ENCODE data around the gene ANKRD66.

DNA sequence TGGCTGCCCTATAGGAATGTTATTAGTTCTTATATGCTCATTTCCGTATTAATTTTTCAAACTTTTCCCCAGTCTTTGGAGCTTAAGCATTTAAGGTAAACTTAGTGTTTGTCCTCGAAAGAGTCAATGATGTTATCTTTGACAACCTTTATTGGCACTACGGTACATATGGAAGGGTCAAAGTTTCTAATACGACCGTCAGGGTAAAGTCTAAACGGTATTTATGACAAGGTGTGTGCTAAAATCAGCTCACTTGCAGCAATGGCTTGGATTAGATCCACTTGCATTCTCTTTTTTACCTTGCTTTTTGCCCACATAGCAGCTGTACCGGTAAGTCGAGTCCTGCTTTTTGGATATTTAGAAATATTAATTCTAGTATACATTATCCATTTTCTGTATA, 46.4 kb downstream of the ANKRD66 start, which contains the start of gene MEP1A:
- TF ChIP-seq, protein P1, sequence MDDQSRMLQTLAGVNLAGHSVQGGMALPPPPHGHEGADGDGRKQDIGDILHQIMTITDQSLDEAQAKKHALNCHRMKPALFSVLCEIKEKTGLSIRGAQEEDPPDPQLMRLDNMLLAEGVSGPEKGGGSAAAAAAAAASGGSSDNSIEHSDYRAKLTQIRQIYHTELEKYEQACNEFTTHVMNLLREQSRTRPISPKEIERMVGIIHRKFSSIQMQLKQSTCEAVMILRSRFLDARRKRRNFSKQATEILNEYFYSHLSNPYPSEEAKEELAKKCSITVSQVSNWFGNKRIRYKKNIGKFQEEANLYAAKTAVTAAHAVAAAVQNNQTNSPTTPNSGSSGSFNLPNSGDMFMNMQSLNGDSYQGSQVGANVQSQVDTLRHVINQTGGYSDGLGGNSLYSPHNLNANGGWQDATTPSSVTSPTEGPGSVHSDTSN (IDR thresholded peaks at IDR 0.05): no peak
- no peak for TF ChIP-seq CTCF (IDR thresholded peaks at IDR 0.05)
- no peak for TF ChIP-seq POLR2A (IDR thresholded peaks at IDR 0.05; ENCODE audit: low read length)
- TF ChIP-seq EP300 (IDR thresholded peaks at IDR 0.05): no peak
- no peak for TF ChIP-seq NFE2L2 (conservative IDR thresholded peaks at IDR 0.05; ENCODE audit: low read length)
- TF ChIP-seq CHD2 (IDR thresholded peaks at IDR 0.05; ENCODE audit: low read length, partially characterized antibody): no peak
- no peak for TF ChIP-seq SMC3 (IDR thresholded peaks at IDR 0.05)
